Esophagus squamous epithelium (tissue), 4 donors: ENCODE results near the gene PBX3.

ENCODE experiments used
- POLR2A ChIP-seq, 4 donors: fragments of 450-650 bp; IDR thresholded peaks; one replicate each; pipeline ENCODE4 v1.6.1; 2017; ENCODE audit warnings: antibody characterized with exemption in 4 of 4, mild to moderate bottlenecking in 4 of 4, moderate library complexity in 3 of 4
- TF ChIP-seq, protein P1 (sequence below), 6 experiments: fragments of 450-650 bp in 4 of 6; fragments of 200-600 bp in 2 of 6; sonication (generic) in 2 of 6; IDR thresholded peaks; one replicate each; pipeline ENCODE4 v1.5.1; 2016 to 2019; ENCODE audit warnings: antibody characterized with exemption in 6 of 6, mild to moderate bottlenecking in 4 of 6, moderate library complexity in 4 of 6

DNA sequence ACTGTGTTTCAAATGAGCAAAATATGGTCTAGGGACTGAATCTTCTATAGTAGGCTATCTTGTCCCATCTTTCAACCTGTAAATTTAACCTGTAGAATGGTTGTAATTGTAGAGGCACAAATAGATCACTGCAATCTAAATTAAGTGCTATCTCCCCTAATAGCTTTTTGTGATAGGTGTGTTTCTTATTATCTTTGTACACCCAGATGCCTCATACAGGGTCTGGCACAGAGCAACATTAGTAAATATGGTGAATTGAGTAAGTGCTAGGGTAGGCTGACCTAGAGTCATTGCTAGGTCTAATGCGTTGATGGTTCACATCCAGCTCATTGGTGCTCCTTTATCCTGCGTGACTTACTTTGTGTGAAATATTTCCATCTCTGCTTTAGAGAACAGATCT, 100.6 kb downstream of the PBX3 start:
- TF ChIP-seq POLR2A (IDR thresholded peaks at IDR 0.05), result no peak
- TF ChIP-seq, protein P1, sequence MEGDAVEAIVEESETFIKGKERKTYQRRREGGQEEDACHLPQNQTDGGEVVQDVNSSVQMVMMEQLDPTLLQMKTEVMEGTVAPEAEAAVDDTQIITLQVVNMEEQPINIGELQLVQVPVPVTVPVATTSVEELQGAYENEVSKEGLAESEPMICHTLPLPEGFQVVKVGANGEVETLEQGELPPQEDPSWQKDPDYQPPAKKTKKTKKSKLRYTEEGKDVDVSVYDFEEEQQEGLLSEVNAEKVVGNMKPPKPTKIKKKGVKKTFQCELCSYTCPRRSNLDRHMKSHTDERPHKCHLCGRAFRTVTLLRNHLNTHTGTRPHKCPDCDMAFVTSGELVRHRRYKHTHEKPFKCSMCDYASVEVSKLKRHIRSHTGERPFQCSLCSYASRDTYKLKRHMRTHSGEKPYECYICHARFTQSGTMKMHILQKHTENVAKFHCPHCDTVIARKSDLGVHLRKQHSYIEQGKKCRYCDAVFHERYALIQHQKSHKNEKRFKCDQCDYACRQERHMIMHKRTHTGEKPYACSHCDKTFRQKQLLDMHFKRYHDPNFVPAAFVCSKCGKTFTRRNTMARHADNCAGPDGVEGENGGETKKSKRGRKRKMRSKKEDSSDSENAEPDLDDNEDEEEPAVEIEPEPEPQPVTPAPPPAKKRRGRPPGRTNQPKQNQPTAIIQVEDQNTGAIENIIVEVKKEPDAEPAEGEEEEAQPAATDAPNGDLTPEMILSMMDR (IDR thresholded peaks at IDR 0.05), result no peak
